NCI-H187 (cell line): Measurements from ENCODE around the gene CES2.
"Not testable (repeated sequence)": the region's sequence is repeated elsewhere in the genome, so short reads cannot be mapped to it uniquely, and the experiment has no call there.

Experiments used
- DNase-seq, 2 experiments: peaks; one replicate each; lab custom pipeline; 2025; lab: John Stamatoyannopoulos, UW

The CES2 gene

DNA sequence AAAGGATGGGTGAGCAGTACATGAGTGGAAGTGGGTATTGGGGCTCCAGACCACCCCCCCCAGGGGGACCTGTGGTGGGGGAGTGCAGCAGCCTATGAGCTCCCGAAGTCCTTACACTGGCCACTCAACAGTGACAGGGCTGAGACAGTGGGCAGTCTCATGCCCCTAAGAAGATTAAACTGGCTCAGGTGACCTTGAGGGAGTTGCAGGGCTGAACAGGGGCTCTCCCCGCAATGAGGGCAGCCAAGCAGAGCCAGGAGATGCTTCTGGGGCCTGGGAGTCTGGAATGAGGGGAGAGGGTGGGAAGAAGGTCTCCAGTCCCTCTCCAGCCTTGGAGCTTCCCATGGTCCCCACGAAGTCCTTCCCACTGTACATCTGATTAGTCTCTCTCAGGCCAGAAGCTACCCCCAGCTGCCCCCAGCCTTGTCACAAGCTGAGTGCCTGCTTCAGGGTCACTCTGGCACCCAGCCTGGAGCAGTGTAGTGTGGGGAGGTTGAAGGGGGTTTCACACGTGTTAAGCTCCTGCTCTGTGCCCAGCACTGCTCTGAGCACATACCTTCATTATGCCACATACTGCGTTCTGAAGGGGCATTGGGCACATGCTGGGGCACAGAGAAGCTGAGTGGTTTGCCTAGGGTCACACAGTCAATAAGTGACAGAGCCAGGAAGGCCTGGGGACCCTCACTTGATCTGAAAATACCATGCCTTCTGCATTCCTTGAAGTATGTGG, 15.6 kb upstream of the CES2 start:
- no peak for DNase-seq

DNA sequence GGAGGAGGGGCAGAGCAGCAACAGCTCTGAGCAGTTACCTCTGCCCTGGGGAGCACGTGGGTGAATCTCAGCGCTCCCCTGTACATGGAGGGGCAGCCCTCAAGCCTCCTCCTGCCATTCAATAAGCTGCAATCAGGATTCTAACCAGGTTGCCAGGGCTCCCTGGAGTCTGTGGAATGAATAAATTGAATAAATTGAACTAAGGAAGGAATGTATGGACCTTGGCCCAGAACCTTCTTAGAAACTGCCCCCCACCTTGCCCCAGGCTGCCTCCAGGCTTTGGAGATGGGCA, 15.1 kb upstream of the CES2 start:
- DNase-seq: no peak

DNA sequence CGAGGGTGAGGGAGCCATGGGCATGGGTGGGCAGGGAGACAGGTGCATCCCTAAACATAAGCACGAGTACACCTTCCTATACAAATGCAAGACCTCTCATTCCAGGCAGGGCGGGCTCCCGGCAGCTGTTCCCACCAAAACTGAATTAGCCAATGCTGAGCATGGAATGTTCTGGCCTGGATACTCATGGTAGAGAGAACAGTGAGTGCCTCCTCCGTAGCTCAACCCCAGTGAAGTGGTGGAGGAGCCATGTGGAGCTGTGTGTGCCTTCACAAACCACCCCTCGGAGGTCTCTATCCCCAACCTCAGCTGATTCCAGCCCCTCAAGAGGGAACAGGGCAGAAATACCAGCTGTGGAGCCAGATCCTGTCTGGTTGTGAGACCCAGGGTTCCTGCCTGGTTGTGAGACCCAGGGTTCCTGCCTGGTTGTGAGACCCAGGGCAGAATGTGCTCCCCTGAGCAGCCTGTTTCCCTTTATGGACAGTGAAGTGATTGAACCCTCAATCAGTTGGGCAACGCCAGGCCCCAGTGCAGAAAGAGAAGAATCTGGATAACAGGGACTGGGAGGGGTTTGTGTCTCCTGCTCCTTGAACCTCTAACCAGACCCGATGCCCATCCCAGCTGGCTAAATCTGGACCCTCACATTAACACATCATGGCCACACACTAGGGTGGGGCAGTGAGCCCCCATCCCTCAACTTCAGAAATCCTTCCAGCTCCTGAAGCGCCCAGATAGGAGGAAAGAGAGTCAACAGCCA, 14.2 kb upstream of the CES2 start:
- DNase-seq: no peak

DNA sequence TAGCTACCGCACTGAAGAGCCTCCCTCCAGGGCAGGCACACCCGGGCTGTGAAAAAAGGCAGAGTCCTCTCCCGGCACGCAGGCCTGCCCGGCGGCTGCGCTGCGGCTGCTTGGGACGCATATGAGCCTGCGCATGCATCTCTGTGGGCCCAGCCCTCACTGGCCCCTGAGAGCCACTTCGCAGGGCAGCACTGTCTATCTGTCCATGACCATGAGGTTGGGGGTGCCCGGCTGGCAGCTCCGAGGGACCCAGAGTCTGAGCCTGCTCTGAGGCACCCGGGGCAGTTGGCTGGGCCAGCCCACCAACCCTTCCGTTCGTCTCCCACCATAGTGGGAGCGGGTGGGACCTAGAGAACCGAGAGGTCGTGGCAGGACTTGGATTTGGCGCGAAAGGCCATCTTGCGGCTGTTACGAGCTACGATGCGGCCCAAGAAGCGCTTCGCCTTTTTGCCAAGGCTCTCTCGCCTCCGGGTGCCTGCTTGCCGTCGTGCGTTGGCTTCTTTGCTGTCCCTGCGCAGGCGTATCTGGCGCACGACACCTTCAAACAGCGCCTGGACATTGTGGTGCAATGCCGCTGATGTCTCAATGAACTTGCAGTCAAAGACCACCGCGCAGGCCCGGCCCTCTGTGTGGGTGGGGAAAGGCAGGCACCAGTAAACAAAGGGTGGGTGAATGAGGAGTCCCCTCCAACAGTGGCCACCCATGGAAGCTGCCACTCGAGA, 13.4 kb upstream of the CES2 start:
- no peak for DNase-seq

DNA sequence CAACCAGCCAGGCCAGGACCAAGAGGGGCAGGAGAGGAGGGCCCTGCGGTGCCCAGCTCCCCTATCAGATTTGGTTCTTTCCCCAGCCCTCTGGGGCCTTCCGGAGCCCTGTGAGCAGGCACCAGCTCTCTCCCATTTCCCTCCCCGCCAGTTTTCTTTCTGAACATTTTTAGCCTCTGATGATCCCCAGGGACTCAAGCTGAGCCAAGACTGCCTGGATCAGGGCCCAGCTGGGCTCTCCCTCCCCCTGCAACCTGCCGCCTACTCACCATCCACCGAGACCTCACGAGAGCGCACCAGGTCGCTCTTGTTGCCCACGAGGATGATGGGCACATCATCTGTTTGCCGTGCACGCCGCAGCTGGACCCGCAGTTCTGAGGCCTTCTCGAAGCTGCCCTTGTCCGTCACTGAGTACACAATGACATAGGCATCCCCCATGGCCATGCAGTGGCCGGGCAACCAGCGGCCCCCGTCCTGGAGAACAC, 12.0 kb upstream of the CES2 start:
- no peak for DNase-seq

DNA sequence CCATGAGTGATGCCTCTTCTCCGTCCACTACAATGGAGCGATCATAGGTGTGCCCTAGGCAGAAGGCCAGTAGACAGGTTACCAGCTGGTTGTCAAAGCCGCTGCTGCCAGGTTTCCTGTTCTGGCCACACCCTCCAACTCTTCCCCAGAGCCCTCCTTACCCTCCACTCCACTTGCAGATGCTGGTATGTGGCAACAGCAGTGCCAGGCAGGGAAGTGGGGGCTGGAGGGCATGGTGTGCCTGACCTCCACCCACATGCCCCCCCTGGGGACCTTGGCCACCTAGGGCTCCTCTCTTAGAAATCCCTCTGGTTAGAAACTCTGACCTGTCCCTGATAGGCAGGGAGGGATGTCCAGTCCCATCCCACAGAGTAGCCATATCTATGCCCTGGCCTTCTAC, 11.4 kb upstream of the CES2 start:
- no peak for DNase-seq

DNA sequence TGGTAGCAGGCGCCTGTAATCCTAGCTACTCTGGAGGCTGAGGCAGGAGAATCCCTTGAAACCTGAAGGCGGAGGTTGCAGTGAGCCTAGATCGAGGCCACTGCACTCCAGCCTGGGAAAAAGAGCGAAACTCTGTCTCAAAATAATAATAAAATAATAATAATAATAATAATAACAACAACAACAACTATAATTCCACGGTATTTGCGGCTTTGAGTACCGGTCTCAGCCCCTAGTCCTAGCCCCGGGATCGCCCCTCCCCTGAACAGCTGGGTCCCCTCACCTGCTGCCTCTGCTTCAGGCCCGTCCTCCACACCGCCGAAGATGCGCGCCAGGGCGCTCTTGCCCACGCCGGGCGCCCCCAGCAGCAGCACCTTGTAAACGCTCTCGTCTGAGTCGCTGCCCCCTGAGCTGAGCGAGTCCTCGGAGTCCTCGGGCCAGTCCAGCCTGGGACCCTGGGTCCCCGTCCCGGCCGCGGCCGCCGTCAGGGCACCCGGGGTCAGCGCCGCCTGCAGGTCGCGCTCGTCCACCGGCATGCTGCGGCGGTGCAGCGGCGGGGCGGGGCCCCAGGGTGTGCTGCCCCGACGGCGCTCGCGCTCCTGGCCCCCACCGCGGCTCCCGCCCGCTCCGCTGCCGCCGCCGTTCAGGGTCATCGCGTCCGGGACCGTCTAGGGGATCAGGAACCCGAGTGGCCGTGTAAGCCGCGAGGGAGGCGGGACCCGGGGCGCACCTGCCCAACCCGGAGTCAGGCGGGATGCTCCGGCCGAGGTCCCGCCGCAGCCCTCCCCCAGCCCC, 10.6 kb upstream of the CES2 start:
- no peak for DNase-seq

DNA sequence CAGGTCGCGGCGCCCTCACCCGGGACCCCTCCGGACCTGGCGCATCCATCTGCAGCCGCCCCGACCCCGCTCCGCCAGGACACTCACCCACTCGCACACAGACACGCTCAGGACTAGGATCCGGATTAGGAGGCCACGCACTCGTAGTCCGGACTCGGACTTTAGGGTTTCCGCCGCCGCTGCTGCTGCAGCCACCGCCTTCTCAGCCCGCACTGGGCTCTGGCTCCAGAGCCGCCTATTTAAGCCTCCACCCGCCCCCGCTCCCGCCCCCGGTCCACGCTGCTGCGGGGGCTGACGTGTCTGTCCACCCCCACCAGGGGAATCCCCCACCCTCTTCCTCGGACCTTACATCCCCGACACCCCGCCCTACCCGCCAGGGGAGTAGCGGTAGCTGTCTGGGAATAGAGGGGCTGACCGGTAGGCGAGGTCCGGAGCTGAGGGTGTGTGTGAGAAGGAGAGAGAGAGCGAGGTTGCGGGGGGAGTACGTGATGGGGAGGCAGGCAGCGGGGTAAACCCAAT, 9.9 kb upstream of the CES2 start, which contains the start of gene RRAD:
RRAD (minus strand) TSS at position 214 of the 519 bp plus-strand sequence. CDS start 356 bp downstream, outside the sequence.
- DNase-seq: no peak

DNA sequence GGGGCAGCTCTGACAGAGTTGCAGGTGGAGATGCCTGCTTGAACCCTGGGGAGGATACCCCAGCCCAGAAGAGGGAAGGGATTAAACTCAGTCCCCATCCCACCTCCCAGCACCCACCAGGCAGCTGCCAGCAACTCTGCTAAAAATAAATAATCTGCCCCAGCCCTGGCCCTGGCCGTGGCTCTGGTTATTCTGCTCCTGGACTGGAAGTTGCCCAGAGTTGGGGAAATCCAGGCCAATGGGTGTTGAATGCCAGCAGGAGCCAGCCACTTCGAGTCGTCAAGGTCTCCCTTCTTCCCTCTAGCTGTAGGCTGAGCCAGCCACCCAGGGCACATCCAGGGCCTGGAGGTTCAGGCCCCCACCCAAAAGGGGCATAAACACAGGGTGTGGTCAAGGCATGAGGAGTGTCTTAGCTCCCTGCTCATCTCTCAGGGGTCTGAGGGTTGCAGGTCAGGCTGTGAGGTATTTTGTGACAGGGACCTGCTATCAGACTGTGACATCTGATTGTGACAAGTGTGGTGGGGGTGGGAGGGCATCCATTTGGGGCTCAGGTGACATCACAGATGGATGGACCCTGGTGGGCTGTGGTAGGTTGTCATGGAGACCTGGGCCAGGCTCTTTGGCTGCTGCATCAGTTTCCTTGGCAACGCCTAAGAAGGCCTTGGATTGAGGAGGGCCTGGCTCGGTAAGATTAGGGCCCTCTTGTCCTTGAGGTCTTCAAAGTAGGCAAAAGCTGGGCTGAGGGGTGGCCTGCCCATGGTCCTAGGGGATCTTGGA, 9.0 kb upstream of the CES2 start:
- DNase-seq: no peak

DNA sequence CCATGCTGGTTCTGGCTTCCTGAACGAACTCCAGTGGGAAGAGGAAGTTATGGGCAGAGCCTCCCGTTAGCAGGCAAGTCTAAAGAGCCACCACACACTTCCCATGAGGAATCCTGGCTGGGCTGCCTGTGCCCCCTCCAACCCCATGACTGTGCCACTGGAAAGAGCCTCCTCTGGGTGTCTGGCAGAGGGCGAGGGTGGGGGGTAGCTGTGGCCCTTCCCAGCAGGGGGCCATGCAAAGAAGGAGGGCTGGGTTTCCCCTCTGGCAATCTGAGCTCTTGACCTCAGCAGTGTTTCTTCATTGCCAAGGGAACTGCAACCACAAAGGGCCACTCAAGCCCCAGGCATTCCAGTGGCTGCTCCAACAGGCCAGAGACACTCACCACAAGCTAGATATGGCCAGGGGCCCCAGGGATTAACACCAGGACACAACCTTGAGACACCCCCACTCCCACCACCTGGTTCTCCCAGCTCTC, 8.3 kb upstream of the CES2 start:
- peak in 1 of 2 experiments; percentile 28 for DNase-seq

DNA sequence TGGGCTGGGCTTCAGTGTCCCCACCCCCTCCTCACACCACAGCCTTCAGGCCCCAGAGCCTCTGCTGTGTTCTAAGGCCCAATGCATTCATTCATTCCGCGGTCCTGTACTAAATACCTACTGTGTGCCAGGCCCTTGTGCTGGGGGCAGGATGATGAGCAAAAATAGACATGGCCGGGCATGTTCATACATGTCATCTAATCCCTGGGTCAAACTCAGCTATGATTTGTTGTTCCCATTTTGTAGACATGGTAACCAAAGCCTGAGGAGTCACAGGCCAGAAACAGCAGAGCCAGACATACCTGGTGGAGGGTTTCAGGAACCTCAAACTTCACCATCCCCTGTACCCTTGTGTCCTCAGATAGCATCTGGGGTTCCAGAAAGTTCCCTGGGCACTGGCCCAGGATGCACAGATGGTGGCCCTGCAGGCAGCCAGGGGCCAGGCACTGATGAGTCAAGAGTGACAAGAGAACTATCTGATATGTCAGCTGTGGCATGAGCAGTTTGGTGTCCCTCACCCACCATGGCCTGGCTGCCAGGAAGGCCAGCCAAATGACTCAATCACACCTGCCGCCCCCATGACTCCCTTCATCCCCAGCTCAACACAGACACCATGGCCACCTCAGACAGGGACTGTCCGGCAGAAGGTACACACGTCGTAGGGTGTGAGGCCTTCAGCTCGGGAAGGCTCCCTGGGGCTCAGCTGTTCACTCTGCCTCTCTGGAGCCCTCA, 7.2 kb upstream of the CES2 start:
- no peak for DNase-seq

DNA sequence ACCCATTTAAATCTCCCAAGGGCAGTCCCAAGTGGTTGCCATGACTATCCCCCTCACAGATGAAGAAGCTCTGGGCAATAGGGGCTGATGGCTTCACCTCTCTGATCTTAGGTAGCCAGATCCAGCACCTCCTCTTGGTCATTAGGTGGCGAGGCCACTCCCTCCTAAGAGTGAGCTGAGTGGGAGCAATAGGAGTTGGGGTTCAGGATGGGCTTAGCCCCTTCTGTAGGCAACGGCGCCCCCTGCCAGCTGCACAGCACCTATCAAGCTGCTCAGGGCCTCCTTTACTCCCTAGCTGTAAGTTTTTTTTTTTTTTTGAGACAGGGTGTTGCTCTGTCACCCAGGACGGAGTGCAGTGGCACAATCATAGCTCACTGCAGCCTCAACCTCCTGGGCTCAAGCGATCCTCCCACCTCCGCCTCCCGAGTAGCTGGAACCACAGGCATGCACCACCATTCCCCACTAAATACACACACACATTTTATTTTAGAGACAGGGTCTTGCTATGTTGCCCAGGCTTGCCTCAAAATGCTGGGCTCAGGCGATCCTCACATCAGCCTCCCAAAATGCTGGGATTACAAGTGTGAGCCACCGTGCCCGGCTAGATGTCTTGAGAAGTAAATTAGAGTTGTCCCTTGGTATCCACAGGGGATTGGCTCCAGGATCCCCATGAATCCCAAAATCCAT, 6.5 kb upstream of the CES2 start:
- no peak for DNase-seq

DNA sequence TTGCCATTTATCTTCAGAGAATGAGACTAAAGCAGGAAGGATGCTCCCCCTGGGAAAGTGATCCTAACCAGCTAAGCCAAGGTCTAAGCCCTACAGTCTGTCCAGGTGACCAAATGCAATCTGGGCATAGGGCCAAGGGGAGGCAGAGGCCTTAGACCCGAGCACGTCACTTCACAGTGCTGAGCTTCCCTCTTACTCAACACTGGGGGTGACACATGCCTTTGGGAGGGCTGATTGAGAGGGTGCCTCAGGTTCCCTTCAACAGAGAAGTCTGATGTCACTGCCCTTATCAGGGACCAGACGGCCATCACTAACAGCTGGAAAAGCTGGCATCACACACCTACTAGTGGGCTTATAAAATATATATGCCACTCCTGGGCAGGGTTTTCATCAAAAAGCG, 5.1 kb upstream of the CES2 start:
- no peak for DNase-seq

DNA sequence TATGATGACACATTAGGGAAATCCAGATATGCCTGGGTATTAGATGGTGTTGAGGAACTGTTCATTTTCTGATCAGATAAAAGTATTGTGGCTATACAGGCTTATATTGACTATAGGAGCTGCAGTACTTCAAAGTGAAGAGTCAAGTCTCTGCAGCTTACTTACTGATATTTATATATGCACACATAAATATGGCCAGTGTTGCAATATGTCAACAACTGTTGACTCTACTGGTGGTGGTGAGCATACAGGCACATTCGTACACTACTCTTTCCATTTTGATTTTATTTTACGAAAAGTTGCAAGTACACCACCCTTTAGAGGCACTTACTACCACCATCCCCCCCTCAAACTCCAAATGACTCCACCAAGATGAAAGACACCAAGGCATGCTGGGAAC, 3.7 kb upstream of the CES2 start:
- DNase-seq: no peak

DNA sequence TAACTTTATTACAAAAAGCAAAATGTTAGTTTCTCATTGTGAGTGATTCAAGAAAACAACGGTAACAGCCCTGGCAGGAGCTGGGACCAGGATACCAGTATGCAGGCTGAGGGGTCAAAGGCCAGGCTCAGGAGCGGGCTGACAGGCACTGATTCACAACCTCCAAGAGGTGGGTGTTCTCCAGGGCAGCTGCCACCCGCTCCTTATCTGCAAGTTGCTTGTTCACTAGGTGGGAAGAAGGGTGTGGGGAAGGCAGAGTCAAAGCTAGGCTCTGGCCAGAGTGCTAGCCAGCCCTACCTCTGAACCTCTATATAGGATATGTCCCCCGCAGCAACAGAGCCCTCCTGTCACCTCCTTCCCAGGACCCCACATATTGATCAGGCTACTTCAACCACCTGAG, 3.2 kb upstream of the CES2 start:
- DNase-seq: no peak

DNA sequence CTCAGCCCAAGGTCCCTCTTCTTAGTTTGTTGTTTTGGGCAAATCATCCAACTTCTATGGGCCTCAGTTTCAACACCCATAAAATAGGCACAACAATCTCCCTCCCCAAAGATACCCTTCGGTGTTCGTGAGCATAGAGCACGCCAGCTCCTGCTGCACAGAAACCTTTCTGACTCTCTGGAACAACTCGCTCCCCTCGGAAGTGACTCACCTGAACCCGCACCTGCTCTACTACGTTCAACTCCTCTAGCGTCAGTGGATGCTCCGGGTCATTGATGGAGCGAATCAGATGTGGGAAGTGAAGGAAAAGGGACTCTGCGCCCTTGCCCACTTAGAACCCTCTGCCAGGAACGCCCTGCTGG, 1.6 kb upstream of the CES2 start:
- no peak for DNase-seq

DNA sequence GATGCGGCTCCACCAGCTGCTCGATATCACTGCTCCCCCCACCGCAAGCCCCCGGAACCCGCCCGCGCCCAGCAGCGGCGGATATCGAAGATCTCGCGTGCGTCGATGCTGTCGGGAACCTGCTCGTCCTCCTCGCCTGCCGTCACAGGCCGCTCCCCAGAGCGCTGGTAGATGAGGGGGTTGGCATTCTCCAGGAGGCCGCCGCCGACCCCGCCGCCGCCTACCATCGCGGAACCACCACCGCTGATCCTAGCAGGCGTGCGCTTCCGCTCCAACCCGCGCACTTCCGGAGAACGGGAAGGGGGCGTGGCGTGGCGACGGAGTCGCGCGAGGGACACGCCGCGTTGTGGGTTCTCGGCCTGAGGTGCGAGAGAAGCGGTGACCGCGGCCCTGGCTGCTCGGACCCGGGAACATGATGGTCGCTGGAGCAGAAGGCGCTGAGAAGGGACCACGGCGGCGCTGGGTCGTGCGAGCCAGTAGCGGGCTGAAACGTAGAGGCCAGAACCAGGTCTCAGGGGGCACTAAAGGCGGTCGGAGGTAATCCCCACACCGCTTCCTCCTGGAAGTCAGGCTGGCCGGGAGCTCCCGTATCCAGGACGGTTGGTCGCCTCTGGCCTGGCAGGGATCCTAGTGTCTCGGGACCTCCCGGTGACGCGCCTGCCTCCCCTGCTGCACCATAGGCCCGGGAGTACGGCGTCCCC, 1.0 kb upstream of the CES2 start, which contains the start of gene CIAO2B:
CIAO2B (minus strand) TSS at position 265 of the 701 bp plus-strand sequence; CDS start at position 227, 38 bp downstream.
- peak; percentile 22 to 26 for DNase-seq

DNA sequence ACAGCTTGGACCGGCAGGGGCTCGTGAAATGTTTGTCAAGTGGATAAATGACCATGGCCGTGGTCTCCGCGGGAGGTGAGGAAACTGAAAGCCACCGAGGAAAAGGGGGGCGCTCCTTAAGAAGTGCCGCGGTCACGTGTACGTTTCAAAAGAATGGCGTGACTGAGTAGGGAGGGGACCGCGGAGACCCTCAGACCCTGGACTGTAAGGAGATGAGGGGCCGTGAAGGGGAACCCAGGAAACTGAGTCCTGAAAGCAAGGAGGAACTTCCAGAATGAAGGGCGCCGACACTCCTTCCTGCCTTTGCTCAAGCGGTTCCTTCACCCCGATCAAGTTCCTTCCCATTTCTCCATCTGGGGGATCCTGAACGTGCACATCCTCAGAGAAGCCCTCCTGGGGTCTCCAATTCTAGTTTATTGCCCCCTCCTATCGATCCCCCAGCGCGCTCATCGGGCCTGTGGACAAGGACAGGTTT, 440 bp upstream of the CES2 start:
- not testable (repeated sequence) for DNase-seq

DNA sequence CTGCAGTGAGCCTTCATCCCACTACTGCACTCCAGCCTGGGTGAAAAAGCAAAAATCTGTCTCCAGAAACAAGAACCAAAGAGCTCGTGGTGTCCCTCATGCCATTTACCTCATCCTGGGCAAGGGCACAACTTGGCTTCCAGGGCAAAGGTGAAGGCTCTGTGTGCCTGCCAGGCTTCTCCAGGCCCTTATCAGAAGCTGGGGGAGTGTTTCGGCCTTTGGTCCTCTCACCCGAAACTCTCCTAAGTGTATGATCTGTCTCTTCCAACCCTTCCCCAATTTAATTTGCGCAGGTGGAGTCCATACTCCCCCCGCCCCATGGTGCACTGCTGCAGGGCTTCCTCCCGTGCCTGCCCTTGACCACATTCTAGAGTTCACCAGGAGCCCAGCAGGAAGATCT, 1.1 kb downstream of the CES2 start:
- DNase-seq: no peak
